Tibial nerve (tissue), 4 donors: ENCODE data around the gene REV1. TPM values are rescaled to one million over a fixed set of nuclear protein-coding genes. Genes with fewer than 3 reads are reported as not detected.

ENCODE experiments used
- DNase-seq, 2 donors: peaks; one replicate each; pipeline ENCODE4 v3.0.0-alpha.2; 2019; ENCODE audit warnings: low spot score in 2 of 2
- H3K27ac ChIP-seq, 4 donors: fragments of 200-600 bp; sonication (generic) in 3 of 4; one replicate each; pipeline ENCODE4 v1.5.1; 2017 to 2019; ENCODE audit warnings: mild to moderate bottlenecking in 1 of 4
- H3K27me3 ChIP-seq, 2 donors: fragments of 200-600 bp; sonication (generic) in 1 of 2; one replicate each; pipeline versions ENCODE4 v1.5.1 to v1.6.0; 2017 to 2019
- H3K36me3 ChIP-seq, 3 donors: fragments of 200-600 bp; sonication (generic); one replicate each; pipeline ENCODE4 v1.5.1; 2018 to 2019
- H3K4me1 ChIP-seq, 4 donors: fragments of 200-600 bp; sonication (generic) in 3 of 4; one replicate each; pipeline ENCODE4 v1.5.1; 2017 to 2019
- H3K4me3 ChIP-seq, 4 donors: fragments of 200-600 bp; sonication (generic) in 3 of 4; one replicate each; pipeline ENCODE4 v1.5.1; 2017 to 2019; ENCODE audit warnings: mild to moderate bottlenecking in 1 of 4, moderate library complexity in 1 of 4
- H3K9me3 ChIP-seq, 4 donors: fragments of 200-600 bp; sonication (generic) in 3 of 4; one replicate each; pipeline ENCODE4 v1.5.1; 2017 to 2019
- CTCF ChIP-seq, 5 experiments: fragments of 200-600 bp in 3 of 5; fragments of 450-650 bp in 2 of 5; sonication (generic) in 3 of 5; IDR thresholded peaks; one replicate each; pipeline ENCODE4 v1.5.1; 2016 to 2019; ENCODE audit warnings: antibody characterized with exemption in 5 of 5, mild to moderate bottlenecking in 3 of 5, moderate library complexity in 2 of 5
- EP300 ChIP-seq, 2 donors: sonication (generic); formaldehyde crosslinking; IDR thresholded peaks; one replicate each; pipeline ENCODE4 v1.6.1; 2017; ENCODE audit warnings: antibody characterized with exemption in 2 of 2, mild to moderate bottlenecking in 1 of 2
- POLR2A ChIP-seq, 2 donors: fragments of 450-650 bp; IDR thresholded peaks; one replicate each; pipeline ENCODE4 v1.6.1; 2017; ENCODE audit warnings: antibody characterized with exemption in 2 of 2, mild to moderate bottlenecking in 2 of 2, moderate library complexity in 2 of 2
- WGBS, 2 donors: methylation state at CpG; one replicate each; pipeline ENCODE4 v1.1.5; 2018; 5-methylcytosine and 5-hydroxymethylcytosine counted together
- total RNA-seq, 4 donors: library from RNA; depleted of rRNA; stranded (reverse); fragments of >200 nt; gene quantifications; one replicate each; pipeline ENCODE4 v1.1.0, GENCODE V29; 2016

The REV1 gene
- total RNA-seq, 4 donors from 2014 or later = 38.2 to 93.5 (median 64.6) TPM

DNA sequence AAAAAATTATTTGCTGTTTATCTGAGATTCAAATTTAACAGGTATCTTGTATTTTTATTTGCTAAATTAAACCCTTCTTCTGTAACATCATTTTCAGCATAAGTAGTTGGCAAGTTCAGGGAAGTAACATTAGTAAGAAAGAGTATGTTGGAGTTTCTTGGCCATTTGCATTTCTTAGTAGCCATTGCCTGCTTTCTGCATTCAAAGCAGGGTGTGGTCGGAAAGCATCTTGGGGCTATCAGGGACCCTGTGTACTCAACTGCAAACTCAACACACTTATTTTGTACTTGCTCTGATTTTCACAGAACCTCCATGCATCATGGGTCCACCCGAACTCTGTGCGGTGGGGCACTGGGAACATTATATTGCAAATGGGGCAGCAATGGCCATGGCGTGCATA lies 30.4 kb upstream of the REV1 start:
- WGBS, 2 donors = 94 to 98% methylated on average over 4 of the region's 4 CpGs
- TF ChIP-seq CTCF (IDR thresholded peaks at IDR 0.05) (no peak), POLR2A (IDR thresholded peaks at IDR 0.05) (no peak), EP300 (IDR thresholded peaks at IDR 0.05) (no peak)
- no peaks in the 10 kb centered on the region for H3K4me1 ChIP-seq
- no peaks in the 10 kb centered on the region for H3K9me3 ChIP-seq
- no peak overlapping the region for H3K4me3 ChIP-seq
- H3K36me3 ChIP-seq = no peaks in the 10 kb centered on the region
- no peaks in the 10 kb centered on the region for H3K27me3 ChIP-seq
- DNase-seq = no peak
- H3K27ac ChIP-seq = no peak overlapping the region

DNA sequence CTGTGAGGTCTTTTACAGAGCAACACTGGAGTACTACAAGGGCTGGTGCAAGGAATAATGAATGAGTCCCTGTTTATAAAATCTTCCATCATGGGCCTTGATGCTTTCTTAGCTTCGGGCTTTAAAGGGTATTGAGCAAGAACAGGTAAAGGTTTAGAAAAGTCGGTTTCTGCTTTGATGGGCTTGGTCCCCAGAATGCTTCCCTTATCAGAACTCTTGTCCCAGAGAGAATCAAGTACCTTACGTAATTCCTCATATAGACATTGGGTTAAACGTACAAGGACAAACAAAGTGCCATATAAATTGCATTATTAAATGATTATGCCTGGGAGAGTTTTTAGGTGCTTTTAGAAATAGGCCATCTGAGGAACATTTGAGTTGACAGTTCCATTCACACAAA lies 24.5 kb upstream of the REV1 start:
- DNase-seq = no peak
- no peaks in the 10 kb centered on the region for H3K9me3 ChIP-seq
- no peaks in the 10 kb centered on the region for H3K36me3 ChIP-seq
- no peak overlapping the region for H3K27ac ChIP-seq
- H3K4me3 ChIP-seq = no peak overlapping the region
- no peaks in the 10 kb centered on the region for H3K27me3 ChIP-seq
- H3K4me1 ChIP-seq = peaks cover 0 to 7% (median 0%) of the 10 kb centered on the region in 4 donors
- WGBS, 2 donors = 92% methylated on average over 4 of the region's 4 CpGs
- TF ChIP-seq EP300 (IDR thresholded peaks at IDR 0.05) (no peak), CTCF (IDR thresholded peaks at IDR 0.05) (no peak), POLR2A (IDR thresholded peaks at IDR 0.05) (no peak)

- Histone ChIP-seq H3K36me3 (no peaks in the 10 kb centered on the region), H3K4me3 (no peak overlapping the region), H3K9me3 (no peaks in the 10 kb centered on the region), H3K4me1 (peaks cover 0 to 7% (median 0%) of the 10 kb centered on the region in 4 donors), H3K27me3 (no peaks in the 10 kb centered on the region), H3K27ac (no peak overlapping the region)
- TF ChIP-seq EP300 (IDR thresholded peaks at IDR 0.05) (no peak), POLR2A (IDR thresholded peaks at IDR 0.05) (no peak), CTCF (IDR thresholded peaks at IDR 0.05) (no peak)
- WGBS, 2 donors = 56 to 75% methylated on average over 1 of the region's 1 CpG
- DNase-seq = no peak
These were observed 22.4 kb upstream of the REV1 start for GRCh38 chr2:99512181-99512591.

DNA sequence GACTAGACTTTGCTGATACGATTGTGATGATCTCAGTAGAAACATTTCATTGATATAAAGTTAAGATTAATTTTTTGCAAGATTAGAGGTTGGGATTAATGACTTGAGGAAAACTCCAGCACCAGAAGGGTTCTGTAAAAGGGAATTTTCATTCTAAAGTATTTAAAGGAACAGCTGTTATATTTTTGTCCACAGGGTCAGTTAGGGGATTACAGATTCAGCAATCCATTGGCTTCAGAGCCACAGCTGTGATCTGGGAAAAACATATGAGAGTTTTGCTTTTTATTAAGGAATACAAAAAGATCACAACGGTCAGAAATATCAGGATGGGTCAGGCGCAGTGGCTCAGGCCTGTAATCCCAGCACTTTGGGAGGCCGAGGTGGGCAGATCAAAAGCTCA lies 19.6 kb upstream of the REV1 start:
- no peak for TF ChIP-seq CTCF (IDR thresholded peaks at IDR 0.05)
- TF ChIP-seq POLR2A (IDR thresholded peaks at IDR 0.05) = no peak
- no peak for TF ChIP-seq EP300 (IDR thresholded peaks at IDR 0.05)
- no peak for DNase-seq
- Histone ChIP-seq H3K27ac (no peak overlapping the region), H3K9me3 (no peaks in the 10 kb centered on the region), H3K4me1 (peaks cover 0 to 7% (median 0%) of the 10 kb centered on the region in 4 donors), H3K4me3 (no peak overlapping the region), H3K27me3 (no peaks in the 10 kb centered on the region), H3K36me3 (no peaks in the 10 kb centered on the region)
- WGBS, 2 donors = 78 to 79% methylated on average over 4 of the region's 4 CpGs

DNA sequence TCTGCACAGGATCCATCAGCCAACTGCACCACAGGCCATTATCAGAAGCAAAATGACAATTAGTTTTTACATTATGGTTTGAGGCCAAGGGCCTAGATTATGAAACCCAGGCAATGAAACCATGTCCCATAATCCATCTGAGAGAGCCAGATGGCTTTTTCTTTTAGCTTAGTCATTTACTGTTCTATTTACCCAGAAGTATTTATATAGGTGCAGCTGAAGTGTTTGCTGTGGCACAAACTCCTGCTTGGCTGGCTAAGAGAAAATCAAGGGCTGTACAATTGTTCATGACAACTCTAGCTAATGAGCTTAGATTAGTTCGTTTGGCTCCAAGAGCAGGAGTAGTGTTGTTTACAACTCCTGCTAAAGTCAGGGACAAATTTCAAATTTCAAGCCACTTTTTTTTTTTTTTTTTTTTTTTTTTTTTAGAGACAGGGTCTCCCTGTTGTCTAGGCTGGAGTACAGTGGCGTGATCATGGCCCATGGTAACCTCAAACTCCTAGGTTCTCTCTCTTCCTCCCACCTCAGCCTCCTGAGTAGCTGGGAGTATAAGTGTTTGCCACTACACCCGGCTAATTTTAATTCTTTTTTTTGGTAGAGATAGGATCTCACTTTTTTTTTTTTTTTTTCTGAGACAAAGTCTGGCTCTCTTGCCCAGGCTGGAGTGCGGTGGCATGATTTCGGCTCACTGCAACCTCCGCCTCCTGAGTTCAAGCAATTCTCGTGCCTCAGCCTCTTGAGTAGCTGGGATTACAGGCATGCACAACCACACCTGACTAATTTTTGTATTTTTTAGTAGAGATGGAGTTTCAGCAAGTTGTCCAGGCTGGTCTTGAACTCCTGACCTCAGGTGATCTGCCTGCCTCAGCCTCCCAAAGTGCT lies 18.4 kb upstream of the REV1 start:
- Histone ChIP-seq H3K27me3 (no peaks in the 10 kb centered on the region), H3K4me1 (peaks cover 0 to 7% (median 0%) of the 10 kb centered on the region in 4 donors), H3K36me3 (no peaks in the 10 kb centered on the region), H3K9me3 (no peaks in the 10 kb centered on the region), H3K27ac (no peak overlapping the region), H3K4me3 (no peak overlapping the region)
- no peak for DNase-seq
- WGBS, 2 donors = 93 to 96% methylated on average over 7 of the region's 7 CpGs
- TF ChIP-seq CTCF (IDR thresholded peaks at IDR 0.05) (no peak), EP300 (IDR thresholded peaks at IDR 0.05) (no peak), POLR2A (IDR thresholded peaks at IDR 0.05) (no peak)
